Fibroblast of gingiva (primary cell): ENCODE measurements around the gene OAF.

Experiments
- DNase-seq: peaks from one replicate; pipeline ENCODE4 v3.0.0-alpha.2; 2011; ENCODE audit warnings: low read depth

Gene OAF

GRCh38 chr11:120222916-120223315, 12.1 kb downstream of the OAF start:
- DNase-seq, result no peak

- DNase-seq, result no peak
These were observed 13.0 kb downstream of the OAF start for GRCh38 chr11:120223793-120224192.

GRCh38 chr11:120224361-120224760, 13.5 kb downstream of the OAF start:
- DNase-seq, result no peak

- DNase-seq, result no peak
These were observed 14.4 kb downstream of the OAF start for GRCh38 chr11:120224972-120225909.

GRCh38 chr11:120226242-120226641, 15.4 kb downstream of the OAF start:
- no peak for DNase-seq

GRCh38 chr11:120226714-120227113, 15.9 kb downstream of the OAF start:
- no peak for DNase-seq

GRCh38 chr11:120227228-120227852, 16.5 kb downstream of the OAF start:
- no peak for DNase-seq

GRCh38 chr11:120228794-120229384, 18.1 kb downstream of the OAF start:
- no peak for DNase-seq

- DNase-seq, result no peak
These were observed 18.9 kb downstream of the OAF start for GRCh38 chr11:120229451-120230424.

GRCh38 chr11:120230433-120231071, 19.7 kb downstream of the OAF start:
- DNase-seq, result no peak

GRCh38 chr11:120231963-120232362, 21.1 kb downstream of the OAF start:
- DNase-seq, result no peak

- DNase-seq, result no peak
These were observed 22.5 kb downstream of the OAF start for GRCh38 chr11:120233207-120233803.

- DNase-seq, result peak; percentile 33
These were observed 24.3 kb downstream of the OAF start for GRCh38 chr11:120235024-120235628.

GRCh38 chr11:120236169-120237107, 25.6 kb downstream of the OAF start:
- DNase-seq, result no peak

- DNase-seq, result no peak
These were observed 28.3 kb downstream of the OAF start for GRCh38 chr11:120238968-120239620.

- no peak for DNase-seq
These were observed 29.1 kb downstream of the OAF start, which contains the start of gene POU2F3 for GRCh38 chr11:120239713-120240640. TSS of gene POU2F3 (plus strand) at chr11:120240140. CDS start at chr11:120240344, 204 bp downstream.

- DNase-seq, result no peak
These were observed 30.0 kb downstream of the OAF start for GRCh38 chr11:120240866-120241265.
